Measurements from ENCODE around the gene KIRREL2. TPM values are rescaled to one million over a fixed set of nuclear protein-coding genes. Genes with fewer than 3 reads are reported as not detected.

The KIRREL2 gene
- total RNA-seq, 1 donor, result not detected

DNA sequence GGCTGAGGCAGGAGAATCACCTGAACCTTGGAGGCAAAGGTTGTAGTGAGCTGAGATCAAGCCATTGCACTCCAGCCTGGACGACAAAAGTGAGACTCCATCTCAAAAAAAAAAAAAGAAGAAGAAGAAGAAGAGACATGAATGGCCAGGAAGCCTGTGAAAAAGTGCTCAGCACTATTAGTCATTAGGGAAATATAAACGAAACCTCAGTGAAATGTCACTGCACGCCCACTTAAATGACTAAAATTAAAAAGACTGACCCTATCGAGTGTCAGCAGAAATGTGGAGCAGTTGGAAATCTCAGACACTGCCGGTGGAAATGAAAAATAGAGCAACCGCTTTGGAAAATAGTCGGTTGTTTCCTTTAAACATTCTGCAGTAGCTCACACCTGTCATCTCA is 56.9 kb downstream of the KIRREL2 start:
- no peak for DNase-seq (ENCODE audit: low read depth in 2 of 3, low spot score in 2 of 3)

DNA sequence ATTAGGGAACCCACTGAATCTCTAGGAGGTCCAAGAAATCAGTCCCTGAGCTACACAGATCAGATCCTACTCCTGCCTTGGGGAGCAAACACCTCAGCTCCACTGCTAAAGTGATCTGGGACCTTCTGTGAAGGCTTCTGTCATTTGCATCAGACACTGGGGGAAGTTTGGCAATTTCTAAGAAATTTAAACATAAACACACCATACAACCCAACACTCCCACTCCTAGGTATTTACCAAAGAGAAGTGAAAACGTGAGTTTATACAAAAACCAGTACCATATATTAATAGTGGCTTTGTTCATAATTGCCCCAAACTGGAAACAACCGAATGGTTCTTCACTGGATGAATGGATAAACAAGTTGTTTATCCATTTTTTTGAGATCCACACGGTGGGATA is 58.7 kb downstream of the KIRREL2 start:
- no peak for DNase-seq (ENCODE audit: low read depth in 2 of 3, low spot score in 2 of 3)

Small RNA genes within 50 kb of the gene (small RNA-seq; reads per million reads assigned to genes)
- not detected for gene RN7SL402P

Other genes with a start within 250 kb of the KIRREL2 start
- gene HAUS5, start 244.2 kb upstream of the KIRREL2 start, total RNA-seq, result 23.4 TPM
- 47.7 TPM for gene RBM42, start 227.9 kb upstream of the KIRREL2 start, total RNA-seq
- 1.1 TPM for gene ETV2, start 215.2 kb upstream of the KIRREL2 start, total RNA-seq
- gene COX6B1, start 208.6 kb upstream of the KIRREL2 start, total RNA-seq, result 399 TPM
- gene UPK1A, start 190.4 kb upstream of the KIRREL2 start, total RNA-seq, result not detected
- gene ZBTB32, start 152.4 kb upstream of the KIRREL2 start, total RNA-seq, result under 0.01 TPM
- 28.8 TPM for gene KMT2B, start 138.9 kb upstream of the KIRREL2 start, total RNA-seq
- gene IGFLR1, start 114.5 kb upstream of the KIRREL2 start, total RNA-seq, result 18.9 TPM
- gene U2AF1L4, start 111.5 kb upstream of the KIRREL2 start, total RNA-seq, result 12.1 TPM
- 14.3 TPM for gene PSENEN, start 111.3 kb upstream of the KIRREL2 start, total RNA-seq
- gene LIN37, start 108.3 kb upstream of the KIRREL2 start, total RNA-seq, result 11.6 TPM
- 0.27 TPM for gene HSPB6, start 99.9 kb upstream of the KIRREL2 start, total RNA-seq
- gene PROSER3, start 98.7 kb upstream of the KIRREL2 start, total RNA-seq, result 13.5 TPM
- 37.2 TPM for gene ARHGAP33, start 81.3 kb upstream of the KIRREL2 start, total RNA-seq
- gene PRODH2, start 44.1 kb upstream of the KIRREL2 start, total RNA-seq, result not detected
- gene NPHS1, start 4.4 kb upstream of the KIRREL2 start, total RNA-seq, result not detected
- not detected for gene APLP1, start 11.7 kb downstream of the KIRREL2 start, total RNA-seq
- gene NFKBID, start 43.6 kb downstream of the KIRREL2 start, total RNA-seq, result 50.1 TPM
- 63.3 TPM for gene HCST, start 45.6 kb downstream of the KIRREL2 start, total RNA-seq
- gene TYROBP, start 51.4 kb downstream of the KIRREL2 start, total RNA-seq, result 25.0 TPM
- gene LRFN3, start 79.5 kb downstream of the KIRREL2 start, total RNA-seq, result 2.4 TPM
- 34.7 TPM for gene SDHAF1, start 138.3 kb downstream of the KIRREL2 start, total RNA-seq
- gene SYNE4, start 151.9 kb downstream of the KIRREL2 start, total RNA-seq, result under 0.01 TPM
- gene ALKBH6, start 157.3 kb downstream of the KIRREL2 start, total RNA-seq, result 13.7 TPM
- 13.7 TPM for gene CLIP3, start 176.0 kb downstream of the KIRREL2 start, total RNA-seq
- 8.3 TPM for gene THAP8, start 197.4 kb downstream of the KIRREL2 start, total RNA-seq
- 5.9 TPM for gene WDR62, start 198.0 kb downstream of the KIRREL2 start, total RNA-seq

All from hematopoietic multipotent progenitor cell (in vitro differentiated cells).